GM19238 (cell line): ENCODE data around the gene RLF.
A peak's percentile ranks its signal among the peaks of the same experiment; 100 is the strongest.

Source experiments
- DNase-seq: peaks from one replicate; pipeline ENCODE4 v3.0.0; 2011; ENCODE audit warnings: low spot score; ENCODE audit not compliant: insufficient read length

Gene RLF, protein sequence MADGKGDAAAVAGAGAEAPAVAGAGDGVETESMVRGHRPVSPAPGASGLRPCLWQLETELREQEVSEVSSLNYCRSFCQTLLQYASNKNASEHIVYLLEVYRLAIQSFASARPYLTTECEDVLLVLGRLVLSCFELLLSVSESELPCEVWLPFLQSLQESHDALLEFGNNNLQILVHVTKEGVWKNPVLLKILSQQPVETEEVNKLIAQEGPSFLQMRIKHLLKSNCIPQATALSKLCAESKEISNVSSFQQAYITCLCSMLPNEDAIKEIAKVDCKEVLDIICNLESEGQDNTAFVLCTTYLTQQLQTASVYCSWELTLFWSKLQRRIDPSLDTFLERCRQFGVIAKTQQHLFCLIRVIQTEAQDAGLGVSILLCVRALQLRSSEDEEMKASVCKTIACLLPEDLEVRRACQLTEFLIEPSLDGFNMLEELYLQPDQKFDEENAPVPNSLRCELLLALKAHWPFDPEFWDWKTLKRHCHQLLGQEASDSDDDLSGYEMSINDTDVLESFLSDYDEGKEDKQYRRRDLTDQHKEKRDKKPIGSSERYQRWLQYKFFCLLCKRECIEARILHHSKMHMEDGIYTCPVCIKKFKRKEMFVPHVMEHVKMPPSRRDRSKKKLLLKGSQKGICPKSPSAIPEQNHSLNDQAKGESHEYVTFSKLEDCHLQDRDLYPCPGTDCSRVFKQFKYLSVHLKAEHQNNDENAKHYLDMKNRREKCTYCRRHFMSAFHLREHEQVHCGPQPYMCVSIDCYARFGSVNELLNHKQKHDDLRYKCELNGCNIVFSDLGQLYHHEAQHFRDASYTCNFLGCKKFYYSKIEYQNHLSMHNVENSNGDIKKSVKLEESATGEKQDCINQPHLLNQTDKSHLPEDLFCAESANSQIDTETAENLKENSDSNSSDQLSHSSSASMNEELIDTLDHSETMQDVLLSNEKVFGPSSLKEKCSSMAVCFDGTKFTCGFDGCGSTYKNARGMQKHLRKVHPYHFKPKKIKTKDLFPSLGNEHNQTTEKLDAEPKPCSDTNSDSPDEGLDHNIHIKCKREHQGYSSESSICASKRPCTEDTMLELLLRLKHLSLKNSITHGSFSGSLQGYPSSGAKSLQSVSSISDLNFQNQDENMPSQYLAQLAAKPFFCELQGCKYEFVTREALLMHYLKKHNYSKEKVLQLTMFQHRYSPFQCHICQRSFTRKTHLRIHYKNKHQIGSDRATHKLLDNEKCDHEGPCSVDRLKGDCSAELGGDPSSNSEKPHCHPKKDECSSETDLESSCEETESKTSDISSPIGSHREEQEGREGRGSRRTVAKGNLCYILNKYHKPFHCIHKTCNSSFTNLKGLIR (N-terminal part only)

DNA sequence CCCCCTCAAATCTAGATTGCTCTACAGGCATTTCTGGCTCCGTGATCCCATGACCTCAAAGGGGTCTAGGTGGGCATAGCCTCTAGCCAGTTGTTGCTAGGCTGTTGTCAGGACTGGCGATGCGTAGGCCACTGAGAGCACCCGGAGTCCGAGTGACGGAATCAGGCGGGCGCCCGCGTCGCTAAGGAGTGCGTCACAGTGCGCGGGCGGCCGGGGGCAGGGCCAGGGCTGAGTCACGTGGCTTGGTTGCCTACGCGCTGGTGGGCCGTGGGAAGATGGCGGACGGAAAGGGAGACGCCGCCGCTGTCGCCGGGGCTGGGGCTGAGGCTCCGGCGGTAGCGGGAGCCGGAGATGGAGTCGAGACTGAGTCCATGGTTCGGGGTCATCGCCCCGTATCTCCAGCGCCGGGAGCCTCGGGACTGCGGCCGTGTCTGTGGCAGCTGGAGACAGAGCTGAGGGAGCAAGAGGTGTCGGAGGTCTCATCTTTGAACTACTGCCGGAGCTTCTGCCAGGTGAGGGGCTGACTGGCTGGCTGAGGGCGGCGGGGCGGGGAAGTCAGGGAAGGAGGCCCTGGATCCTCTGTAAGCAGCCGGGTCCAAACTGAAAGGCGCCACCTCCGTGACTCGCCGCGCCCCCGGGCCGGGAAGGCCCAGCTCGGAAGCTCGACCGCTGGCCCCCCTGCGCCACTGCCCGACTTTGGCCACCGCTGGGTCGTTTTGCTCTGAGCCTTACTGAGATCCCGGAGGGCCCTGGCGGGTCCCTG is at the start of gene RLF:
RLF (plus strand) TSS at position 263 of the 763 bp plus-strand sequence; CDS start at position 276, 13 bp downstream.
- DNase-seq = peak; percentile 79

- no peak for DNase-seq
Measured at GRCh38 chr1:40114400-40114799, 46.8 kb upstream of the RLF start.

- DNase-seq = no peak
Measured at GRCh38 chr1:40120128-40120527, 41.1 kb upstream of the RLF start.

GRCh38 chr1:40122855-40123254 is 38.3 kb upstream of the RLF start:
- DNase-seq = no peak

DNA sequence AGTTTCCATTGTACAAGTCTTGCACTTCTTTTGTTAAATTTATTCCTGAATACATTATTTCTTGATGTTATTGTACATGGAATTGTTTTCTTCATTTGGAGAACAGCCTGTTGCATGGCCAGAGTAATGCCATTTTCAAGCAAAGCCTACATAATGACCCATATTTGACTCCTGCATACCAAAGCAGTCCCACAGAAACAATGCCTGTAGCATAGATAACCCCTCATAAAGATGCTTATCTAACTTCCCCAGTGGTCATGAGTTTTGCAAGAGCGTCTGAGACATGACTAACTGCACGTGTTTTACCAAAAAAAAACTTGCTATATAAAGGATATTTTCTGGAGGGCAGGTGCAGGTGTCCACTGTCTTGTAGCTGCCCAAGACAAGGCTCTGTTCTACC is 30.3 kb upstream of the RLF start:
- no peak for DNase-seq

- no peak for DNase-seq
Measured at GRCh38 chr1:40132383-40133311, 28.5 kb upstream of the RLF start.

- no peak for DNase-seq
Measured at GRCh38 chr1:40133312-40133665, 27.9 kb upstream of the RLF start.

- no peak for DNase-seq
Measured at GRCh38 chr1:40133839-40134238, 27.3 kb upstream of the RLF start.

- no peak for DNase-seq
Measured at GRCh38 chr1:40140211-40140973, 20.8 kb upstream of the RLF start.

- no peak for DNase-seq
Measured at GRCh38 chr1:40141878-40142535, 19.2 kb upstream of the RLF start.

- DNase-seq = peak; percentile 7
Measured at GRCh38 chr1:40143891-40144575, 17.2 kb upstream of the RLF start.

DNA sequence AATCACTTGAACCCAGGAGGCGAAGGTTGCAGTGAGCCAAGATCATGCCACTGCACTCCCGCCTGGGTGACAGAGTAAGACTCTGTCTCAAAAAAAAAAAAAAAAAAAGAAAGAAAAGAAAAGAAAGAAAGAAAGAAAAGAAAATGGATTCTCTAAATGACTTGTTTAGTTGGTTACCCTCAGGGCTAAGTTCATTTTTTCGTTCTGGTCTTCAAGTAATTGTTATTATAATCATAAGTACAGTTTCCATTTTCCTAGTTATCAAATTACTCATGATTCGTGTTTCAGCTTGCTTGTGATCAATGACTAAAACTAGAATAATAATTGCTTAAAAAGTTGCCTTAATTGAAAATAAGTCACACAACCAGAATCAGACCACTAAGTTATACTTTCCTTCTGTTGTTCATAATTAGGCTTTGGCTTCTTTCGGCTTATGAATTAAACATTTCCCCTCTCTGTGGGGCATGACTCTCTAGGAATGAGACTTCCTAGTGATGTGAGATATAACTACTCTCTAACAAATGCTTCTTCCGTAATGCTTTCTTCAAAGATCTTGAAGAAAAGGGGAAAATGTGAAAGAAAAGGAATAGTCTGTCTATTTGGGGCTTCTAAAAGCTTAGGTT is 9.6 kb upstream of the RLF start:
- DNase-seq = no peak

GRCh38 chr1:40153073-40153770 is 8.0 kb upstream of the RLF start:
- DNase-seq = no peak

- DNase-seq = no peak
Measured at GRCh38 chr1:40155135-40155534, 6.1 kb upstream of the RLF start.

- DNase-seq = no peak
Measured at GRCh38 chr1:40155910-40156309, 5.3 kb upstream of the RLF start.

GRCh38 chr1:40160806-40161124 is 422 bp upstream of the RLF start:
- no peak for DNase-seq

DNA sequence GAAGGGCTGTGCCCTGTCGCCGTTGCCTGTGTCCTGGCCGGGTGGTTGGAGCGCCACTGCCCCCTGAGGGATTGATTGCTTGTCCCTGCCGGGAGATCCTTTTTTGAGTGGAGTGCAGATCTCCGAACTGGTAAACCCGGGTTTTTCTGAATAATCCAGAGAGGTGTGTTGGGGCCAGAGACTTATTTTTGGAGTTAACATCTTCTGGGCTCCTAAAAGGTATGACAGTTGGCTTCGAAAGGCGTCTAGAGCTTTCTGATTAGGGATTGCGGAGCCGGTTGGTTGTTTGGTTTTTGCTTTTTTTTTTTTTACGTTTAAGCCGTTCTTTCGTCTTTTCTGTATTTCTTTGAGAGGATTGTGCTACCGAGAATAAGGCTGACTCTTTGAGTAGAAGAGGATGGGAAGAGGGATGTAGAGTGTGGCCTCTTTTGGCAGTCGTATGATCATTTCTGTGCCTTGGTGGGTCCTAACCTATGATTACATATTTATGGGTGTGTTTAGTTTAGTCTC is 756 bp downstream of the RLF start:
- DNase-seq = no peak
